Measurements from ENCODE around the gene DGKE.
A peak's percentile ranks its signal among the peaks of the same experiment; 100 is the strongest.

The DGKE gene

GRCh38 chr17:56810343-56810742 lies 23.6 kb upstream of the DGKE start:
- no peak overlapping the region for H3K4me3 ChIP-seq (ENCODE audit: low read depth, low read length)
- no peak for DNase-seq
- peaks cover 30% of the 10 kb centered on the region for H3K27me3 ChIP-seq
- no peaks in the 10 kb centered on the region for H3K4me1 ChIP-seq
- no peaks in the 10 kb centered on the region for H3K9me3 ChIP-seq
- no peaks in the 10 kb centered on the region for H3K36me3 ChIP-seq
- TF ChIP-seq, protein P1, sequence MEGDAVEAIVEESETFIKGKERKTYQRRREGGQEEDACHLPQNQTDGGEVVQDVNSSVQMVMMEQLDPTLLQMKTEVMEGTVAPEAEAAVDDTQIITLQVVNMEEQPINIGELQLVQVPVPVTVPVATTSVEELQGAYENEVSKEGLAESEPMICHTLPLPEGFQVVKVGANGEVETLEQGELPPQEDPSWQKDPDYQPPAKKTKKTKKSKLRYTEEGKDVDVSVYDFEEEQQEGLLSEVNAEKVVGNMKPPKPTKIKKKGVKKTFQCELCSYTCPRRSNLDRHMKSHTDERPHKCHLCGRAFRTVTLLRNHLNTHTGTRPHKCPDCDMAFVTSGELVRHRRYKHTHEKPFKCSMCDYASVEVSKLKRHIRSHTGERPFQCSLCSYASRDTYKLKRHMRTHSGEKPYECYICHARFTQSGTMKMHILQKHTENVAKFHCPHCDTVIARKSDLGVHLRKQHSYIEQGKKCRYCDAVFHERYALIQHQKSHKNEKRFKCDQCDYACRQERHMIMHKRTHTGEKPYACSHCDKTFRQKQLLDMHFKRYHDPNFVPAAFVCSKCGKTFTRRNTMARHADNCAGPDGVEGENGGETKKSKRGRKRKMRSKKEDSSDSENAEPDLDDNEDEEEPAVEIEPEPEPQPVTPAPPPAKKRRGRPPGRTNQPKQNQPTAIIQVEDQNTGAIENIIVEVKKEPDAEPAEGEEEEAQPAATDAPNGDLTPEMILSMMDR (IDR thresholded peaks at IDR 0.05; ENCODE audit: low read depth, low read length) = no peak

DNA sequence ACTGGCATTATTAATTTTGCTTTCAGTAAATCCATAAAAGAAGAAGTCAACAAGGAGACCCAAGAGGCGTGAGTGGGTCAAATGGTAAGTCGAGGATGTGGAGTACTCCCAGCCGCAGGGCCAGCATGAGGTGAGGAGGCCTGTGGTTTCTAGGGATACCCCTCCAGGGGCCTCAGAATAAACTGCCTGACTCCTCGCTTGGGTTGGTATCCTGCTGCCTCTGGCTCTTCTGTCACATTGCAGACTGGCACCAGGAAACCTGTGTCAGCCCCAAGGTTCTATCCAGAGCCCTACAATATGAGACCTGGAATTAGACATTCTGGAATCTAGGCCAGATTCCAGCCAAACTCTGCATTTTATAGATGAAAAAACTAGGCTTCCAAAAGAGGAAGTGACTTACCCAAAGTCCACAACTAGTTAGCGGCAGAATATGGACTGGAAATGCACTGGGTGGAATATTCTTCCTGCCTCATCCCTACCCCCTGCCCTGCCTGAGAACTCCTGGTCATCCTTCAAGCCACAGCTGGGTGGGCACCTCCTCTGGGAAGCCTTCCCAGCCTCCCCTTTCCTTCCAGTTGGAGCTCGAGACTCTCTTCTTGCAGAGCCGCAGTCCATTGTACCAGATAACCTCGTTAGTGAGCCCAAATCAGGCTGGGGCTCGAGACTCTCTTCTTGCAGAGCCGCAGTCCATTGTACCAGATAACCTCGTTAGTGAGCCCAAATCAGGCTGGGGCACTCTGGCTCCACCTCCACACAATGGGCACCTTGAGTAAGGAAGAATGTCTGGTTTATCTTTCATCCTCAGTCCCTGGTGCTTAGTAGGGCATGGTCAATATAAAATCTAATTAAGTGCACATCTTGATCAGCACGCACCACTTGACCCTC lies 22.8 kb upstream of the DGKE start:
- TF ChIP-seq, protein P1 (IDR thresholded peaks at IDR 0.05; ENCODE audit: low read depth, low read length) = no peak
- Histone ChIP-seq H3K4me3 (ENCODE audit: low read depth, low read length) (no peak overlapping the region), H3K9me3 (no peaks in the 10 kb centered on the region), H3K36me3 (no peaks in the 10 kb centered on the region), H3K4me1 (no peaks in the 10 kb centered on the region), H3K27me3 (peaks cover 30% of the 10 kb centered on the region)
- DNase-seq = no peak

GRCh38 chr17:56812901-56813388 lies 21.0 kb upstream of the DGKE start:
- peak; percentile 13 for DNase-seq
- Histone ChIP-seq H3K36me3 (no peaks in the 10 kb centered on the region), H3K27me3 (peaks cover 37% of the 10 kb centered on the region), H3K4me3 (ENCODE audit: low read depth, low read length) (no peak overlapping the region), H3K4me1 (no peaks in the 10 kb centered on the region), H3K9me3 (no peaks in the 10 kb centered on the region)
- TF ChIP-seq, protein P1 (IDR thresholded peaks at IDR 0.05; ENCODE audit: low read depth, low read length) = no peak

DNA sequence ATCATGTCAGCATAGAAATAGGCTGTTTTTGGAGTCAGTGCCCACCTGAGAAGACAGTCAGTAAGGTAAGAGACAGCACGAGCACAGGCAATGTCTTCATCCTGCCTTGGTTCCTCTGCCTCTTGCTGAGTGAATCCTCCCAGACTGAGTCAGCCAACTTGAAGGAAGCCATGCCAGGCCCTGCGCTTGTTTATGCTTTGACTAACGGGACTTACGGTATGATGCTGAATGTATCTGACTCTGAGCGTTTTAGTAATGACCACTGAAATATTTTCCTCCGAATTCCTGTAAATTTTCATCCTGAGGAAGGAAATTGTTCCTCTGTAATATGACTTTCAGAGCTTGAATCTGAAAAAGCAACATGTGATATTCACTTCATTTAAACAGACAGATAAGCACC lies 18.2 kb upstream of the DGKE start:
- DNase-seq = no peak
- TF ChIP-seq, protein P1 (IDR thresholded peaks at IDR 0.05; ENCODE audit: low read depth, low read length) = no peak
- Histone ChIP-seq H3K36me3 (no peaks in the 10 kb centered on the region), H3K4me3 (ENCODE audit: low read depth, low read length) (no peak overlapping the region), H3K4me1 (no peaks in the 10 kb centered on the region), H3K27me3 (peaks cover 37% of the 10 kb centered on the region), H3K9me3 (no peaks in the 10 kb centered on the region)

GRCh38 chr17:56817066-56817465 lies 16.9 kb upstream of the DGKE start:
- peaks cover 32% of the 10 kb centered on the region for H3K27me3 ChIP-seq
- TF ChIP-seq, protein P1 (IDR thresholded peaks at IDR 0.05; ENCODE audit: low read depth, low read length) = no peak
- H3K9me3 ChIP-seq = no peaks in the 10 kb centered on the region
- no peak for DNase-seq
- no peaks in the 10 kb centered on the region for H3K36me3 ChIP-seq
- no peaks in the 10 kb centered on the region for H3K4me1 ChIP-seq
- H3K4me3 ChIP-seq (ENCODE audit: low read depth, low read length) = no peak overlapping the region

DNA sequence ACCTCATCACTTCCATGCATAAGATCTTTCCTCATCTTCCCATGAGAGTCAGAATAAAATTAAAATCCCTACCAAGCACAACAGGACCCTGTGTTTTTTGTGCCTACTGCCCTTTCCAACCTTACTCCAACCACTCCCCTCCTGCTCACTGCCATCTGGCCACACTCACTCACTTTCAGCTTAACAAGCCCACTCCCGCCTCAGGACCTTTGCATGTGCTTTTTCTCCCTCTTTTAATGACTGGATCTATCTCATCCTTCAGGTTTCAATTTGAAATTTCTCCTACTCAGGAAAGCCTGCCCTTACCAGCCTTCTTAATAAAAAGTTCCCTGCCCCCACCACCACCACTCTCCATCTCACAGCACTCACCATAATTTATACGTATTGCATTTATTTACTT lies 14.9 kb upstream of the DGKE start:
- Histone ChIP-seq H3K36me3 (no peaks in the 10 kb centered on the region), H3K27me3 (peaks cover 21% of the 10 kb centered on the region), H3K9me3 (no peaks in the 10 kb centered on the region), H3K4me3 (ENCODE audit: low read depth, low read length) (no peak overlapping the region), H3K4me1 (no peaks in the 10 kb centered on the region)
- TF ChIP-seq, protein P1 (IDR thresholded peaks at IDR 0.05; ENCODE audit: low read depth, low read length) = no peak
- no peak for DNase-seq

Data from BE2C (cell line).